HG02759 (cell line): ENCODE measurements around the gene TSPAN5.

ENCODE experiments used
- ATAC-seq: cut with Tn5 transposase; IDR thresholded peaks from one replicate; pipeline ENCODE4 v1.9.1; 2021; ENCODE audit warnings: mild to moderate bottlenecking, moderate library complexity; ENCODE audit not compliant: unreplicated experiment

Gene TSPAN5

DNA sequence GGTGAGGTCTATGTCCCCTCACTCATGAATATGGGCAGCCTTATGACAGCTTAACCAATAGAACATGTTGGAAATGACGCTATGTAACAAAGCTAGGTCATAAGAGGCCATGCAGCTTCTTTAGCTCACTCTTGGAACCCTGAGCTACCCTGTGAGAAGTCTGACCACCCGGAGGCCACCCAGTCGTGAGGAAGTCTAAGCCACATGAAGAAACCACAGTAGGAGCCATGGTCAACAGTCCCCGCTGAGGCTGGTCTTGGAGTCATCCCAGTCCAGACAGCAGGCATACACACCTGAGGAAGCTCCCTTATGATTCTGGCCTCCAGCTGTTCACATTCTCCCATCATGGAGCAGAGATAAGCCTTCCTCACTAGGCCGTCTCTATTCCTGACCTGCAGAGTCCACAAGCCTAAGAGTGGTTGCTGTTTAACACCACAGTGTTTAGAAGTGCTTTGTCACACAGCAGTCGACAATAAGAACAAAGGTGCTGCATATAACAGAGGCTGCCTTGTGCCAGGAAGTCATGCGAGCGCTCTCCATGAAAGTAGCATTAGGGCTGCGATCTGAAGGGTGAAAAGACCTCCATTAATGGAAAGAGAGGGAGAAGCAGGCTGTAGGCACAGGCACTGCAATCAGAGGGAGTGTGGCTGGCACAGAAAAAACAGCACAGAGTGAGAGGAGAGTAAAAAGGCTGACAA lies 38.2 kb downstream of the TSPAN5 start:
- ATAC-seq = no peak

DNA sequence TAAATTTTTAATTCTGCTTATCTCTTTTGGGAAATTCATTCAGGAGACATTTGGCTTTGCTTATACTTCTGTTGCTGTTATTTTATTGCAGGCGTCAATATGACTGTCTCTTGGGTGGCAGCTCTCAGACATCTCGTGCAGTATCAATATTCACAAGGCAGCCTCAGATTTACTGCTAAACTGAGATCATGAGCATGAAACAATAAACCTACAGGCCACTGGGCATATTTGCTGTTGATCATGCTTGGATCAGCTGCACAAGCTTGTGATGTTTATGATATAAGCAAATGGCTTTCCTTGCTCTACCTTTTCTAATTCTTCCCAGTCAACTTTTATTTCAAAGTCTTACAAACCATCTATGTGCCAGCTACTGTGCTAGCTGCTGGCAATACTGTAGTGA lies 39.2 kb downstream of the TSPAN5 start:
- no peak for ATAC-seq

DNA sequence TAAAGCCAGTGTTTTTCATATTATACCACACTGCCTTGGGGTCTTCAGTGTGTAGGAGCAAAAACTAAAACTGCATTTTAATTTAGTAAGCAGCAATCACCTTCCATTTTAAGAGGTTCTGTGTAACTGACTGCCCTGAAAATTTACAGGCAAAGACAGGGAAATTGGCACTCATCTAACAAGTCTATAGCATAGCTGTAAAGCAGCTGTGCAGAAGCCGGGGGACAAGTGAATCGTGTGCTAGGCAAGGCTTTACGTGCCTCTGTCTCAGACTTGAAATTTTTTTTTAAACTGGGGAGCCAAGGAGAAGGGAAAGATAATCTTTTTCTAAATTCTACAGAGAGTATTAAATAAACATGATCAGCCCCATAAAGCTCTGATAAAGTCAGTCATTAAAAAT lies 39.7 kb downstream of the TSPAN5 start:
- ATAC-seq = no peak

DNA sequence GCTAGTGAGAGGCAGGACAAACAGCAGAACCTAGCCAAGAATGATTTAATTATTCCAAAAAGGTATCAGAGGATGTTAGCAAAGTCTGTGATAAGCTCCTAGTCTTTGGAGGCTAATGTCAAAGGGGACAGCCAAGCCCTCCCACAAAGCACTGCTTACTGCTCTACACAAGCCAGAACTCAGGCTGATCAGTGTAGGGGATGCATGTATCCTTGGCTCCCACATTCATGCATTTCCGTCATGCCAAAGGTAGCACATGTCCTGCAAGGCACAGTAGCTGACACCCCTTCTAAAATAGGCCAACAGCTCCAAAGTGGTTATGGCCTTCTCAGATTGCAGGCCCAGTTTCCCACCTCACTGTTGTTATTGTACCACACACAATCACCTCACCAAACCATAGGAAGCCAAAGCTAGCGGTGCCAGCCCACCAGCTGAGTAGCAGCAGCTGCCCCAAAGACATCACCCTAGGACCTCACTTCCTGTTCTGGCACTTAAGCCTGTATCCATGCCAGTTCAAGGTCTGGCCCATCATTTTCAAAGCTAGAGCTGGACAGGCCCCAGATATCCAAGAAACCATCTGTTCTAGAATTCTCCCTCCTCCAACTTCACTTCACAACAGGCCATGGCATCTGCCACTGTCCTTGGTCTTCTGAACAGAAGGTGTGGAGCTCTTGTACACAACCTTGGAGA lies 40.9 kb downstream of the TSPAN5 start:
- ATAC-seq = no peak

DNA sequence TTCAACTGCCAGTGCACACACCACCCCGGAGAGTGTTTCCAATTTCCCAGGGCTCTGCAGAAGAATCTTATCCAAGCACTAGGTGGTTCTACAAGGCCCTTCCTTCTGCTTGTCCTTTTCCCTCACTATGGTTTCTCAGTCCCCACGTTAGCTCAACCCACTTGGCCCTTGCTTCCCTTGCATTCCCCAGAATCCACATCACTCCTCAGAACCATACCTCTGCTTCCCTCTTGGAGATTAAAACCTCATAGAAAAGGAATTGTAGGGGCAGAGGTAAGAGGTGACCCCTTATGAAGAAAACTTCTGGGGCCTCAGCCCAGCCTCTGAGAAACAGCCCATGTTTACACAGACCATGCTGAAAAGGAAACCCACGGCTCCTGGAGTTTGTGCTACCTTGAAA lies 42.4 kb downstream of the TSPAN5 start:
- no peak for ATAC-seq

DNA sequence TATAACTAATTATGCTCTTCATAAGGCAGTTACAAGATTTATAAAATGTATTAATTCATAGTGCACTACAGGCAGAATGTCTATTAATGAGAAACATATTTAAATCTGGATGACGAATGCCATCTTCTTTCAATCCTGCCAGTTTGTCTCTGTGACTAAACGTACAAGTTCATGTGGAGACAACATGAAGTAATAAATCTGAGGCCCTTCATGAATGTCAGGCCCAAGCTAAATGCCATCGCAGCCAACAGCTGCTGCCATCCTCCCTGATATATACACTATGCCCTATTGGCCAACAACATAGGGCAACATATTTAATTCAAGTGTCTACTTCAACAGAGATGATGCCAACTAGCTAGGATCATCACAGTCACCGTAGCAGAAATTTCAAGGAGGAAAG lies 43.7 kb downstream of the TSPAN5 start:
- ATAC-seq = no peak

DNA sequence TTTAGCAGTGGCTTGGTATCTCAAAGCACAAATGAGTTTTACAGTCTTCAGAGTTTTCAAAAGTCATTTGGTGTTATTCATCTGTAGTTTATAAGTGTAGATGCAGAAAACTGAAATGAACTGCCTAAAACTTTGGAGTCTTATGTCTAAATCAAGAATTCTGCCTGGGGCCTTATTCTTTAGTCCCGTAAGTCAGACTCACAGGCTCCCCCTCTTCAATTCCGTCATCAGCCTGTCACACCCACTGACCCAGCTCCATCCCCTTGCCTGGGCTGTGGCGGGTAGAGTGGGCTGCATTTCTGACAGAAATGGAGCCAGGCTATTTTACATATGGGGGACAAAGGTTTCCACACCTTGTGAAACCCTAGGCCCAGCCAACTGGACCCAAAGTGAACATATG lies 44.3 kb downstream of the TSPAN5 start:
- ATAC-seq = no peak

DNA sequence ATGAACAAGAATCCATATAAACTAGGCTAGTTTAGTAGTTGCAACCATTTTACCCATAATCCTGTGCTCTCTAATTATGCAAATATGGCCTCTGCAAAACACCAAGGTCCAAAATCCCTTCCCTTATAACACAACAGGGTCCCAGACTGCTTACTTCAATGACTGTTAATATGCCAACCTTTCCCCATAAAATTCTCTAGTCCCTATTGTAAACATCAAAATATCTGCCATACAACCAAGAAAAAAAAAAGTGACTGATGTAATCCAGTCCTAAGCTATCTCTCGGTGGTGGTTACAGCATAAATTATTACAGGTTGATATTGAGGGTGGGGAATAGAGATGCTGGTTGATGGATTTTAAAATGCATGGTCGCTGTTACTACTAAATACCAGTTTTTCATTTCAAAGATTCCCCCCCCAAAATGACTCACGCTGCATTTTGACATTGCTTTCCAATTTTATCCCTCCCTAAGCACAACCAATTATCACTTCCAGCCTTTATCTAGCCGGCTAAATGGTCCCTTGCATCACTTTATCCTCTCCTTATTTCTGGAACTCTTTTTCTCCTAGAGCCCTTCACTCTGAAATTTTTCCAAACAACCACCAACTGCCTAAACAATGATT lies 44.8 kb downstream of the TSPAN5 start:
- no peak for ATAC-seq

DNA sequence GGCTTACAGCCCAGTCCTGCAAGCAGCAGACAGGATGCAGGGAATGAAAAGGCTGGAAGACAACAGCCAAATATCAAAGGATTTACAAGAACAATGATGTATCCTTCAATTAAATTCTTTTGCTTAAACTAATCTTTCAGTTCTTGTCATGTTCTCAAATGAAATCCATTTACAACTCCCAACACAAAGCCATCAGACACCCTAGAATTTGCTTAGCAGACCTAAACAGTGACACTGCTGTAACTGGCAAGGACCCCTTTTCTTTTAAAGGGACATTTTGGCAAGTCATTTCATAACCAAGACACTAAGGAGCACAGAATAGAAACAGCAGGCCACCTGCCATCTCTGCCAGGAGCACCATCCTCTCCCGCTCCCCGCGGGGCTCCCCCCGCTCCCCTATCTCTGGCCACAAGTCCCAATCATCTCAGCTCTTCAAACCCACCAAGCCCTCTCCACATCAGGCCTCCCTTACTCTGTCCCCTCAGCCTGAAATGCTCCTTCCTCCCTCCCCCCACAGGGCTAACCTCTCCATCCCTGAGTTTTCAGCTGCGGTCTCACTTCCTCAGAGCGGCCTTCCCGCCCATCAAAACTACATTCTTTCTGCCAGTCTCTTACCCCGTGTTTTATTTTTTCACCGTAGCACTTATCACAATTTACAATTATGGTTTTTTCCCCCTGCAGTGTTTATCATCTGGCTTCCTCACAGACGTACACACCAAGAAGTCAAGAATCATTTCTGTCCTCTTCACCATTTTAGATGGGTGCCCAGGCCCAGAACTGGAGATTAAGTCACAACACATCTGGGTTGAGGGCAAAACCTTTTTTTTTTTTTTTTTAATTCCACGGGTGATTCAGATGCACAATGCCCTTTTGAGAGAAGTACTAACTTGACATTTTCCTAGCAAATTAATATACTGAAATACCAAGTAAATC lies 45.8 kb downstream of the TSPAN5 start:
- ATAC-seq = peak; percentile 71

DNA sequence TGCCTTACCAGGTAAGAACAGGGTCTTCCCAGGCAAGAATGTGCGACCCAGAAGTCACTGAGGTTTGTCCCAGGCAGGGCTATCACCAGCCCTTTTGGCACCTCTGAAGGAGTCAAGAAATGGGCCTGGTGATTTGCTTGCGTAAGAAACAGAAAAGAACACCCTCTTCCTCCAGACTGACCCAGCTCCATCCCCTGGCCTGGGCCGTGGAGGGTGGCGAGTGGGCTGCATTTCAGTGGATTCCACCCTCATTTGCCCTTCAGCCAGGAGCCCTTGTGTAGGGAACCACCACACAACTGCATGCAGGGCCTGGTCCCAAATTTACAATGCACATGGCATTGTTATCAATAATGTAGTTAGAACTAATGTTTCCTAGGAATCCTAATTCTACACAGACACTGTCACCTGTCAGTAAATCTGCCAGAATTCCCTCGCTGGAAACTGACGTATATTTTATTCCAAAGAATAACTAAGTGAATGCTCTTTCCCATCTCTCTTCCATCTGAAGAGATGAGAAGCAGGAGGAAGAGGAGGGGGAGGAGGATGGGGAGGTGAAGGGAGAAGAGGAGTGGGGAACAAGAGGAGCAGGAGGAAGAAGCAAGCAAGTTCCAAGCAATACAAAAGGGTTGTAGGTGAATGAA lies 46.6 kb downstream of the TSPAN5 start:
- no peak for ATAC-seq

DNA sequence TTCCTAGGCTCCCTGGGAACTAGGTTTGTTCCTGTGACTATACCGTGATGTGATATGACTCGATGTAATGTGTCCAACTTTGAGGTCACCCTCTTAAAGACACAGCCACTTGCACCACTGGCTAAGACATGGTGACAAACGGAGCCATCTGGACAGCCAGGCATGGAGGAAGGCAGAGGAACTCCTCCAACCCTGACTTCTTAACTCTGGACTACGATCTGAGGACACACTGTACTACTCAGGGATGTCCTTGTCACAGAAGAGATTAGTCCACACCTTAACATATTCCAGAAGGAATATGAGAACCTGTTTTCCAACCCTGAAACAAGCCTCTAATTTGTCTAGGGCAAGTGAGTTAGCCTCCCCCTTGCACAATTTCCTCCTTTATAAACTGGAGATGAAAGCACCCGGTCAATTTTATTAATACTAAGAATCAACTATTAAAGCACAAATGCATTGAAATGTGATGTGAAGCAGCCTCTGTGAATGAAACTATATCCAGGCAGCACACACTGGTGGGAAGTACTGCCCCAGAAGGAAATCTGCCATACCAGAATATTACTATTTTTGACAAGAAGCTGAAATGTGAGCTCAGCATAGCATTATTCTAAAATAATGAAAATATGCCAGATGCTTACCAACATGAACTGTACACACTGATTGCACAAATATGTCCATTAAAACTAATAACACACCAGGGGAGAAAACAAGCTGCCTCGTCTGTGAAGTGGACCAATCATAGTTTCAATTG lies 47.3 kb downstream of the TSPAN5 start:
- ATAC-seq = no peak

DNA sequence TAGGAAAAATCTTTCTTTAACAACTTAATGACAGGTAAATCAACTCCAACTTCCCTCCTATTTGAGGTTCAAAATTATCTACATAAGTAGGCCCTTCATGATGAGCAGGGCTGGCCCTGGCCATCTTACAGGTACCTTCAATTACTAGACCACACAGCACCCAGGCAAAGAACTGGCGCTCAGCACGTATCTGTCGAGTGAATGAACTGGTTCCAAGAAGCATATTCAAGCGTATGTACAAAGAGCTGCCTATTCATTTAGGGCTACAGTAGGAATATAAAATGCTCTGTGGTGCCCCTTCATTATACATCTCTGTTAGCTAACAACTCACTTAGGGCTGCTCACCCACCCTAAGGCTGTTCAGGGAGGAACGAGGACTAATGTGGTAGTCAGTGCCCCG lies 48.0 kb downstream of the TSPAN5 start:
- no peak for ATAC-seq

DNA sequence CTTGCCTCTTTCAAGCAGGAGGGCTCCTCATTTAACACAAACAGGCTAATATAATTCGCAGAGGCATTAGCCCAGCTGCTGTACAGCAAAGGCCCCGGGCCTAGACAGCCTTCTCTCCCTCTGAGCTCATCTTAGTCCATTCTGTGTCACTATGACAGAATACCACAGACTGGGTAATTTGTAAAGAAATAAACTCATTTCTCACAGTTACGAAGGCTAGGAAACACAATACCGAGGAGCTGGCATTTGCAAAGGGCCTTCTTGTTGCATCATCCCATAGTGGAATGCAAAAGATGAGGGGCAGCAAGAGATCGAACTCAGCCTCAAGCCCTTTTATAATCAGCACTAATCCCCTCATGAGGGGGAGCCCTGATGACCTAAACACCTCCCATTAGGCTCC lies 48.5 kb downstream of the TSPAN5 start:
- ATAC-seq = no peak

DNA sequence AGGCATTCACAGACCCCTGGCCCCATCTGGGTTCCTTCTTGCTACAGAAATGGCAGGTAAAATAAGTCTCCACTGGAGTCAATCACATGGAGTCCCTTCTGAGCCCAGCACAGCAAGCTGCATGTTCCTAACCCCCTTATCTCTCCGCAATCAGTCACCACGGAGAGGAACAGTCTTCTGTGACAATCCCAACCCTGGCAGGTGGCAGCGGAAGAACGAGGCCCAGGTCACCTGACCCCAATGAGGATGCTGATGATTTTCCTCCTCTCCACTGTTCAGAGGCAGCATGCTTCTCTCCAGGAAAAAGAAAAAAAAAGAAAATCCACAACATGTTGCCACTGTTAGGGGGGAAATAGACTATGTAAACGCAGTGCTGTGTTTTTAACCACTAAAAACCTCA lies 50.1 kb downstream of the TSPAN5 start:
- no peak for ATAC-seq

DNA sequence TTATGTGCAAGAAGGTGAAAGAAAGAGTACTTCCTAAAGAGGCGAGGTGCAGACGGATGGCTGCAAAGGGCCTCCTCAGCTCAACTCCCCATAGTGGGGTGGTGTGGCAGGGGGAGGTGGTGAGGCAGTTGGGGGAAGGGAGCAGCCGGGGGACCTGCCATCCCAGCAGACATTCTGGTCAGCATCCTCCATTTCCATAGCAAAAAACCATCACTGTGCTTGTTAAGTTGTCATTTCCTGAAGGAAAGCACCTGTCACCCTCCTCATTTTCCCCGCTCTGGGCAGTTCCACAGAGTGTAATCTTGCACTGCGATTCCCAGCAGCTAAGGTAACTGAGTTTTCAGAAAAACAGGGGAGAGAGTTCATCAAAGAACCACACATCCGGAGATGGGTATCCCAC lies 51.5 kb downstream of the TSPAN5 start:
- no peak for ATAC-seq

DNA sequence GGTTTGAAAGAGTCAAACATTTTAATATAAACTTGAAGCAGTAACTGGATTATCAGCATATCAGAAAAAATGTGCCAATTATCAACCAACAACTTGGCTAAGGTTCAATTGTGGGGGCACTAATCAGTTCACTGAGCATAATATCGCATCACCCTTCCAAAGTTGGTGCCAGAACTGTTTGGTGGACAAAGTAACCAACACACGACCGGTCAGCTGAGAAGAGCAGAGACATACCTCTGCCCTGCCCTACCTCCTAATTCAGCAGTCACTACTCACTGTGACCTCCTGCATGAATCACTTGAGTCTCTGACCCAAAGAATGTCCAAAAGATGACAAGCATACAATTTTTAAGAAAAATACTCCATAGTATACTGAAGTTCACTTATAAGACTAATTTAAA lies 53.2 kb downstream of the TSPAN5 start:
- ATAC-seq = no peak

DNA sequence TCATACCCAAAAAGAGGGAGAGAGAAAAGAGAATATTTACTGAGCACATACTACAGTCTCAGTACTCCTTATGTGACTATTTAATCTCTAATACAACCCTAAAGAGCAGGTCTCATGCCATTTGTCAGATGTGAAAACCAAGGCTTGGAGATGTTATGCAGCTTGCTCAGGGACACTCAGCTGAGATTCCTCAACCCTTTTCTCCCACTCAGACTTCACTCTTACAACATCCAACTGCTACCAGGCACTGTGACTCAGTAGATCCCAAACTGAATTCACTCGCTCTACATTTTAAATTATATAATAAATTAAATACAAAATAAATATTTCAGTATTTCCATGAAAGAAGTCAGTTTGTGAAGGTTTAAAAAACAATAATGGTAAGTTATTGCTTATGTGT lies 53.7 kb downstream of the TSPAN5 start:
- no peak for ATAC-seq

DNA sequence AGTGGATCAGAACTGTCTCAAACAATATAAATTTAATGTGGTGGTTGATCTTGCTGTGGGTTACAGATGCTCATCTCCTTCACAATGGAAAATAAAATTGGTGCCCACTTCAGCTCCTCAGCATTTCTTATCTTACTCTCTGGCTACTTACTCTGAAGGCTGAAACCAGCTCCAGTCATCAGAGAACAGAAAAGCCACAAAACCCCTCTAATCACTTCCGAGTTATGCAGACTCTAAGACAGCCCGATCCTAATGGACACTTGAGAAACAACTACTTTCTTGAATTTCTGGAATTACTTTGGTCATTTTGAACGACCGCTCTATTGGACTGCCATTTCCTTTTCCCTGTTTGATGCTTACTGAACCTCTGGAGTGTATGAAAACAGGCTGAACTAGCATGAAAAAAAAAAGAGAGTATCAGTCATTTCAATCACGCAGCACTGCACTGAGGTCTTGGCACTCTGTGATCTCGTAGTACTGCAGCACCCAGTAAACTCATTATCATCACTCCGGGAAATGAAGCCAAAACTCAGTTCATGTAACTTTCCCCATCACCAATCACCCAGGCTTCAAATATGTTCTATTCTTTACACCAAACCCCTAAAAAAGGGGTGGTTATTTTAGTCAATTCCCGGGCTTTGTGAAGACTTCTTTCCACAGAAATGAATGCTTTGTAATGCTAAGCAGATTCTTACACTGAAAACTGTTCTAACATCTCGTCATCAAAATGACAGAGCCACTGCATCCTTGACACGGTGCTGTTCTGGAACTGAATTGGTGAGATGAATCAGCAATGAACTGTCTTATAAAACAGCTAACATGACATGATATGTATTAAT lies 54.5 kb downstream of the TSPAN5 start:
- ATAC-seq = no peak

DNA sequence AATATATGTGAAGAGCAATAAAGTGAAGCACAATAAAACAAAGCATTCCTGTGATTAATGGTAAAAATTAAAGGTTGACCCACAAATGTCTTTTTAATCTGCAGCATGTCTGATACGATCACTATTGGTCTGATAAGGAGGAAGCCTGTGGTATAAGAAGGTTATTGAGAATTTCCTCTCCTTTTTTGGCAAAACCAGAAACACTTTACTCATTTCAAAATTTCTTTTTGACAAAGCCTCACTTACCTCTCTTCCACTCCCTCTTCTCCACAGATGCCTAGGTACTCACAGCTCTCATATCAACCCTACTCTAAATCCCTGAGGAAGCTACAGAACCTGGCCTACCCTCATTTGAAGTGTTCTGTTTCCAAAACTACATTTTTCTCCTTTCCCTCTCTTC lies 56.1 kb downstream of the TSPAN5 start:
- peak; percentile 67 for ATAC-seq
